OCI-LY3 (cell line): Measurements from ENCODE around the gene PIEZO1.

Experiments
- CTCF ChIP-seq: fragments of 200-600, 300-600 bp; sonication (generic); IDR thresholded peaks from 2 replicates; pipeline ENCODE4 v1.5.1; 2014; ENCODE audit warnings: antibody characterized with exemption, low read length, low read depth
- EZH2phosphoT487 ChIP-seq: fragments of 200-600 bp; shearing (Covaris generic); IDR thresholded peaks from 2 replicates; pipeline ENCODE4 v1.6.1; 2018; ENCODE audit warnings: antibody characterized with exemption, mixed run types, low read depth

GRCh38 chr16:88812513-88813268 lies 27.7 kb upstream of the PIEZO1 start:
- no peak for TF ChIP-seq CTCF
- no peak for TF ChIP-seq EZH2phosphoT487
